Prostate gland (tissue), 2 donors: Measurements from ENCODE around the gene S100PBP.
"Not testable (repeated sequence)": the region's sequence is repeated elsewhere in the genome, so short reads cannot be mapped to it uniquely, and the experiment has no call there.

Experiments used
- CTCF ChIP-seq, 4 experiments: fragments of 200-600 bp in 2 of 4; fragments of 450-650 bp in 2 of 4; sonication (generic) in 2 of 4; IDR thresholded peaks; 1 replicate in 3 of 4; 2 replicates in 1 of 4; pipeline ENCODE4 v1.5.1; 2016 to 2019; ENCODE audit warnings: antibody characterized with exemption in 4 of 4, mild to moderate bottlenecking in 2 of 4, moderate library complexity in 2 of 4
- POLR2A ChIP-seq: fragments of 450-650 bp; IDR thresholded peaks from one replicate; pipeline ENCODE4 v1.6.1; 2016; ENCODE audit warnings: antibody characterized with exemption, mild to moderate bottlenecking
- POLR2AphosphoS5 ChIP-seq: sonication (generic); formaldehyde crosslinking; IDR thresholded peaks from one replicate; pipeline ENCODE4 v1.6.1; 2017; ENCODE audit warnings: antibody characterized with exemption

- TF ChIP-seq CTCF (IDR thresholded peaks at IDR 0.05); POLR2A; POLR2AphosphoS5: not testable (repeated sequence)
Measured at GRCh38 chr1:32905588-32905987, 88.1 kb downstream of the S100PBP start.
